ENCODE results near the gene FNIP1.

GRCh38 chr5:131672776-131673175 lies 124.0 kb downstream of the FNIP1 start:
- TF ChIP-seq CTCF (IDR thresholded peaks at IDR 0.05; ENCODE audit: insufficient read depth, low read length, poor library complexity, severe bottlenecking), result no peak
- no peak for TF ChIP-seq EZH2phosphoT487 (conservative IDR thresholded peaks at IDR 0.05; ENCODE audit: low read length)

Measured in SU-DHL-6 (cell line).